Activated naive CD8-positive, alpha-beta T cell treated with anti-CD3 and anti-CD28 coated beads, Interleukin-2, amount 10 ng/mL, durations not matched to agents 7 days and 5 days (primary cell): ENCODE measurements around the gene PLA2R1. TPM values are rescaled to one million over a fixed set of nuclear protein-coding genes. Genes with fewer than 3 reads are reported as not detected.
A peak's percentile ranks its signal among the peaks of the same experiment; 100 is the strongest.

Experiments used
- ATAC-seq: fragments of 150-1000 bp; cut with Tn5 transposase; one replicate; pipeline ENCODE4 v1.10.0; 2021; ENCODE audit warnings: low read depth, moderate library complexity
- POLR2A ChIA-PET: fragments of 350-600 bp; sonication (Branson Sonifier 250); formaldehyde crosslinking; loops from one replicate; lab custom pipeline; 2021; ENCODE audit warnings: antibody characterized with exemption; lab: Charles Lee
- DNase-seq: peaks from one replicate; pipeline ENCODE4 v3.0.0; 2021
- H3K27ac Mint-ChIP-seq: one replicate; pipeline ENCODE4 v1.8.0; 2022; ENCODE audit warnings: mild to moderate bottlenecking, mixed read lengths
- H3K27me3 Mint-ChIP-seq: one replicate; pipeline ENCODE4 v1.8.0; 2022; ENCODE audit warnings: mild to moderate bottlenecking, moderate library complexity, mixed read lengths
- H3K36me3 Mint-ChIP-seq: one replicate; pipeline ENCODE4 v1.8.0; 2021; ENCODE audit warnings: mild to moderate bottlenecking, mixed read lengths
- H3K4me1 Mint-ChIP-seq: one replicate; pipeline ENCODE4 v1.8.0; 2021; ENCODE audit warnings: mixed read lengths
- H3K4me3 Mint-ChIP-seq: one replicate; pipeline ENCODE4 v1.8.0; 2022; ENCODE audit warnings: mild to moderate bottlenecking, moderate library complexity, mixed read lengths
- H3K9me3 Mint-ChIP-seq: one replicate; pipeline ENCODE4 v1.8.0; 2021; ENCODE audit warnings: mixed read lengths
- total RNA-seq, 2 experiments: library from RNA; stranded (reverse); gene quantifications; one replicate each; pipeline ENCODE4 v1.2.3, GENCODE V29; 2021

Gene PLA2R1
- total RNA-seq, result not detected

DNA sequence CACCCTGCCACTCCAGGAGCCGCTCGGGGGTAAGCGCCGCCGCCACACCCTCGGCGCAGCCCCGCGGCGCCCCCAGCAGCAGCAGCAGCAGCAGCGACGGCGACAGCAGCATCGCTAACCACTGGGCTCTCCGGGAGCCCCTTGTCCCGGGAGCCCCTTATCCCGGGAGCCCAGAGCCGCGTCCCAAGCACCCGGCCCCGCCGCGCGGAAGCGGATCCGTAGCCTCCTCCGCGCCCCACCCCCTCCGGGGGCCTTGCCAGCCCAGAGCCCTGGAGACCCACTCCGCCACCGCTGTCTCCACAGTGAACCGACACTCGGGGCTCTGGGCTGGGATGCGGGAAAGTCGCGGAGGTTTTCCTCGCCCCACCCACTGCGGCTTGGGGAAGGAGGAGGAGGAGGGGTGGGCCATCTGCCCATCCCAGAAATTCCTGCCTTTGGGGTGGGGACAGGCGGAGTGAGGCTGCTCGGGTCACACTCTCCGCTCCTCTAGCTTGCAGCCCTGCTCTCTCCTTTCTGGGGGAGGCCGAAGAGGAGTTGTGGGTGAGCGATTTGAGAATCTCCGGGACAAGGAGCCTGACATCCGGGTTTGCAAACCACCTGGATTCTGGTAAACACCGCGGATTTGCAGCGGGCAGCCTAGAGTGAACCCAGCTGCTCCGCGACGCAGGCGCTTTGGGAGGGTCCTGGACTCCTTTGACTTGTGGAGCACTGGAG is at the start of gene PLA2R1:
Gene PLA2R1 (minus strand): TSS at position 324 of the 714 bp plus-strand sequence. CDS start 212 bp downstream, at position 112.
- Mint-ChIP-seq H3K27ac (no peak within 1 kb of the TSS), H3K4me3 (peak within 1 kb of the TSS; percentile 70), H3K4me1 (peaks cover 7% of the 10 kb centered on the region), H3K36me3 (no peaks in the 10 kb centered on the region), H3K27me3 (peaks cover 45% of the 10 kb centered on the region), H3K9me3 (peaks cover 3% of the 10 kb centered on the region)
- DNase-seq (peak; percentile 34), ATAC-seq (peak; percentile 33)
- POLR2A ChIA-PET, result no interaction called here

DNA sequence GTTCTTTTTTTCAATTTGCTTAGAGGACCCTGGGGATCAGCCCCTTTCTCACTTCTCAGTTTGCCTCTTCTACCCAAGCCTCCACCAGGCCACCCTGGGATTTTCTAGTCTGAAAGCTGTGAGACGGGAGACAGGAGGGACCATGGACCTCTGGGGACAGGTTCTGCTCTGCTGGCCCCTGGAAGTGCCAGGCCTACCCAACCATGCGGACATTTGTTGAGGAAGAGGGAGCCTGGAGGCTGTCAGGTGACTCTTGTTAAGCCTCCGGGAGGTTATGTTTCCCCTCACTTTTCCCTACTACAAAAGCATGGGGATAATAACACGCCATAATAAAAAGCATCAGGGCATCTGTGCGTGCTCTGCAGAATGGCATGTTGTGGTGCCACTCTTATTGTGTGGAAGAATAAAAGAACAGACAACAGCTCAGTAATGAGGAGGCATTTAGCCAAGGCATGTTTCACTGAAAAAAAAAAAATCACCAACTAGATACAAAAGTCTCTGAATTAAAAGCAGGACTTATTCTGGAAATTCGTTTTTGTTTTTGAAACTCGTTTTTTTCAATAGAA is 48.3 kb upstream of the PLA2R1 start:
- POLR2A ChIA-PET, result no interaction called here
- no peak overlapping the region for H3K27ac Mint-ChIP-seq
- H3K27me3 Mint-ChIP-seq, result peaks cover 10% of the 10 kb centered on the region
- ATAC-seq, result no peak
- no peaks in the 10 kb centered on the region for H3K36me3 Mint-ChIP-seq
- no peaks in the 10 kb centered on the region for H3K9me3 Mint-ChIP-seq
- no peak for DNase-seq
- H3K4me3 Mint-ChIP-seq, result no peak overlapping the region
- H3K4me1 Mint-ChIP-seq, result no peaks in the 10 kb centered on the region

DNA sequence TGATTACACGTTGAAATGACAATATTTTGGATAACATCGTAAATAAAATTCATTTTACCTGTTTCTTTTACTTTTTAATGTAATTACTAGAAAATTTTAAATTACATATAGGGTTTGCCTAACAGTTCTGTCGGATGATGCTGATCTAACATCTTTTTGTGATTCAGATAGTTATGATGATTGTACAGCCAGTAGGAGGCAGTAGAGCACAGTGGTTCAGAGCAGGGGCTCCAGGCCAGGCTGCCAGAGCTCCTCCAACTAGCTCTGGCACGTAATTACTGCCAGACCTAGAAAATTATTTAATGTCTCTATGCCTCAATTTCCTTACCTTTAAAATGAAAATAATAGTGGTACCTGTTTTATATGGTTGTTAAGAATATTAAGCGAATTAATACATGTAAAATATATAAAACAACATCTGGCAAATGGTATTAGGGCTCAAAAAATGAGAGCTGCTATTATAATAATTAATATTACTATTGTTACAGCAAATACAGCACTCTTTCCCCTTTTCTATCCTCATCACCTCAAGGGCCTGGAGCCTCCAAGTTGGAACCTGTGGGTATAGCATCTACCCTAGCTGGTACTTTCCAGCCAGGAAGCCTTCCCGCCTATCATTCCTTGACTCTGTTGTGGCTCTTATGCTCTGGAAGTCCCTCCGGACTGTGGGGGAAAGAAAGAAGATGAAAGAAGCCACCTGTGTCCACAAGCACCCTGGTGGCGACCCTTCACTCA is 47.7 kb upstream of the PLA2R1 start:
- Mint-ChIP-seq H3K4me3 (no peak overlapping the region), H3K27me3 (peaks cover 11% of the 10 kb centered on the region), H3K9me3 (no peaks in the 10 kb centered on the region), H3K4me1 (no peaks in the 10 kb centered on the region), H3K27ac (no peak overlapping the region), H3K36me3 (no peaks in the 10 kb centered on the region)
- ATAC-seq (peak; percentile 58), DNase-seq (peak; percentile 33)
- POLR2A ChIA-PET, result no interaction called here

DNA sequence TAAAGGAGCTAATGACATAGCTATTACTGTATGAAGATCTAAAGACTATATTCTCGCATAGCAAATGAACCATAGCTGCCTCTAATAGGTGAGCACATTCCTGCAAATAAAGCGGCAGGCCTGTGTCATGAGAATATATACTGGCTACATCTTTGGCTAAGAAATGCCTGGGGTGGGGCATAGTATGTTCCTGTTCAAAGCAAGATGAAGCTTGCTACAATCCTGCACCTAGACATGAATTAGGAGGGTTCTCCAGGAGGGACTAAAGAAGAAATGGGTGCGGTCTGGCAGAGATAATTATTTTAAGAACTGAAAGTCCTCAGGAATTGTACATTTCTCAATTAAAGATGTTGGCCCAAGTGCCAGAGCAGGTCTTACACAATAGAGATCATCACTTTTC is 46.8 kb upstream of the PLA2R1 start:
- POLR2A ChIA-PET, result no interaction called here
- DNase-seq (no peak), ATAC-seq (no peak)
- Mint-ChIP-seq H3K4me1 (no peaks in the 10 kb centered on the region), H3K36me3 (no peaks in the 10 kb centered on the region), H3K27me3 (peaks cover 17% of the 10 kb centered on the region), H3K9me3 (no peaks in the 10 kb centered on the region), H3K27ac (no peak overlapping the region), H3K4me3 (no peak overlapping the region)

DNA sequence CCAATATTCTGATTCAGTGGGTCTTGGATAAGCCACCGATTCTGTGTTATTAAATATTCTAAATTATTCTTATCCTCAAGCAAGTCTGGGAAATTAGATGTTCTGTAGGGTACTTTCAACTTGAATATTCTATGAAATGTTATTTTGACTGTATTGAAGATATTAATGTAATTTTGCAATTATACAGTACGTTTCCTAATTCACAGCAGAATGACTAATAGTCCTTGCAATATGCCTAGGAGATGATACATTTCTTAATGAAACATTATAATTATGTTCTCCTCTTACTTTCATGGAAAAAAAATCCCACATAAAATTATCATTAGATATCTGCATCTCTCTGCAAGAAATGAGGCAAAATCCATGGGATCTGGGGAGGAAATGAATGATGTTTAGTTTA is 46.2 kb upstream of the PLA2R1 start:
- POLR2A ChIA-PET, result no interaction called here
- no peaks in the 10 kb centered on the region for H3K36me3 Mint-ChIP-seq
- H3K27ac Mint-ChIP-seq, result no peak overlapping the region
- no peaks in the 10 kb centered on the region for H3K4me1 Mint-ChIP-seq
- no peaks in the 10 kb centered on the region for H3K9me3 Mint-ChIP-seq
- no peak overlapping the region for H3K4me3 Mint-ChIP-seq
- H3K27me3 Mint-ChIP-seq, result peaks cover 18% of the 10 kb centered on the region
- ATAC-seq (no peak), DNase-seq (no peak)

DNA sequence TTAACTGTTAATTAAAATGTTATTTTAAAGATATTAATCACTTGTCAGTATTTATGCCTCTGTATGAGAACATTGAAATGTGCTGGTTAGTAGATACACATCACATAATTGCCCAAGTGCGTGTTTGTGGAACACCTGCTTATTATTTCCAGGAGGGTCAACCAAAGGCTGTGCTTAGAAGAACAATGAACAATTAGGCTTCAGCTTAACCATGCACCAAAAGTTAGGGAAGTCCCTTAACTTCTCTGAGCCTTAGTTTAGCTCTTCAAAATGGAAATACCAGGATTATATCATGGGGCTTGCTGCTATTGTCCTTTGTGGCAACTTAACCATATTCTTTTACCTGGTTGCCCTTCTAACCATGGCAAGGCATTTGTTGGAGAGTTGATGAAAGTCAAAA is 43.0 kb upstream of the PLA2R1 start:
- POLR2A ChIA-PET, result no interaction called here
- Mint-ChIP-seq H3K4me3 (no peak overlapping the region), H3K27ac (no peak overlapping the region), H3K9me3 (no peaks in the 10 kb centered on the region), H3K4me1 (no peaks in the 10 kb centered on the region), H3K27me3 (peaks cover 18% of the 10 kb centered on the region), H3K36me3 (no peaks in the 10 kb centered on the region)
- no peak for DNase-seq
- ATAC-seq, result no peak

DNA sequence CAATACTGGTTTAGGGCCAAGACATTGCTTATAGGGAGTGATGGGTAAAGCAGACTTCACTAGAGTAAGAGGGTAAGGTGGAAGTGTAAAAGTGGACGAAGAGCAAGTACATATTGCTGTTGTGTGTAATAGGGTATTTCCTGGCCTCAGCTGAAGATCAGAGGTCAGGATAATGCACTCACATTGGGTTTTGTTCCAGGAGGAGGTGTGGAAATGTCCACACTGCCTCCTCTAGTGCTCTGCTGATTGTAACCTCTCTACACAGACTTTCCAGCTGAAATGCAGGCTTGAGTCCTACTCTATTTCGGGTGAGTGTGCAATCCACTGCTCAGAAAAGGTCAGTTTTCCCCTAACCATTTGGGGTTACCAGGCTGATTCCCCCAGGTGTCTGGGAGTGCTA is 41.7 kb upstream of the PLA2R1 start:
- Mint-ChIP-seq H3K36me3 (no peaks in the 10 kb centered on the region), H3K4me1 (no peaks in the 10 kb centered on the region), H3K27me3 (peaks cover 18% of the 10 kb centered on the region), H3K9me3 (no peaks in the 10 kb centered on the region), H3K27ac (no peak overlapping the region), H3K4me3 (no peak overlapping the region)
- POLR2A ChIA-PET, result no interaction called here
- DNase-seq, result no peak
- no peak for ATAC-seq

DNA sequence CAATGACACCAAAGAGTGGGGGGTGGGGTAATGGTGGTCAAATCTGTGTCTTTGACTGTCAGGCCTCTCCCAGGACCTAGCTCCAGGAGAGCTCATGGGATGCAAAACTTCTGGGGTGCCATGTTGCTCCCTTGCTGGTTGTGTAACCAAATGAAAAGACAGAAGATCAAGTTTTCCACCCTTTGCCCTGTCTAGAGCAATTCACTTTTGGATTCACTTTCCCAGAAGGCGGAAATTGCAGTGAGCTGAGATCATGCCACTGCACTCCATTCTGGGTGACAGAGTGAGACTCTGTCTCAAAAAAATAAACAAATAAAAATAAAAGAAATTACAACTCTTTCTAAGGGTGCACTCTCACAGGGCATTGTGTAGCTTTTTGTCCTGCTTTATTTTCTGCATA is 34.9 kb upstream of the PLA2R1 start:
- no peak overlapping the region for H3K4me3 Mint-ChIP-seq
- no peak for ATAC-seq
- no peaks in the 10 kb centered on the region for H3K36me3 Mint-ChIP-seq
- peaks cover 15% of the 10 kb centered on the region for H3K9me3 Mint-ChIP-seq
- no peak for DNase-seq
- no peaks in the 10 kb centered on the region for H3K4me1 Mint-ChIP-seq
- POLR2A ChIA-PET, result no interaction called here
- peaks cover 8% of the 10 kb centered on the region for H3K27me3 Mint-ChIP-seq
- H3K27ac Mint-ChIP-seq, result no peak overlapping the region

DNA sequence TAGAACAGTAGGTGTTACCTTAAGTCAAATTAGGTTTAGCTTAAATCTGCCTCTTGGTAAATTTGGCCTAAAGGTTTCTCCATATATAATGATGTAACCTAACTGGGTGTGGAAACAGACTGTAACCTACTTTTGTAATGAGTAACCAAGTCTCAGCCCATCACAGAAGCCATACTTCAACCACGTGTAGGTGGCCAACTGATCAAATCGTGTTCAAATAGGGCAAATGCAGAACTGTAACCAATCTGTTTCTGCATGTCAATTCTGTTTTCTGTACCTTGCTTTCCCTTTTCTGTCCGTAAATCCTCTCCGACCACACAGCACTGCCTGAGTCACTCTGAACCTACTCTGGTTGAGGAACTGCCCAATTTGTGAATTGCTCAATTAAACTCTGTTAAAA is 34.0 kb upstream of the PLA2R1 start:
- H3K9me3 Mint-ChIP-seq, result peaks cover 16% of the 10 kb centered on the region
- H3K27ac Mint-ChIP-seq, result no peak overlapping the region
- no peaks in the 10 kb centered on the region for H3K36me3 Mint-ChIP-seq
- H3K4me1 Mint-ChIP-seq, result no peaks in the 10 kb centered on the region
- POLR2A ChIA-PET, result interaction anchor here (0.5 kb wide), 1 partner anchor 1001 kb away, joined by 4 read pairs; no protein-coding TSS in a partner anchor
- ATAC-seq, result no peak
- no peak for DNase-seq
- H3K4me3 Mint-ChIP-seq, result no peak overlapping the region
- H3K27me3 Mint-ChIP-seq, result peaks cover 8% of the 10 kb centered on the region

DNA sequence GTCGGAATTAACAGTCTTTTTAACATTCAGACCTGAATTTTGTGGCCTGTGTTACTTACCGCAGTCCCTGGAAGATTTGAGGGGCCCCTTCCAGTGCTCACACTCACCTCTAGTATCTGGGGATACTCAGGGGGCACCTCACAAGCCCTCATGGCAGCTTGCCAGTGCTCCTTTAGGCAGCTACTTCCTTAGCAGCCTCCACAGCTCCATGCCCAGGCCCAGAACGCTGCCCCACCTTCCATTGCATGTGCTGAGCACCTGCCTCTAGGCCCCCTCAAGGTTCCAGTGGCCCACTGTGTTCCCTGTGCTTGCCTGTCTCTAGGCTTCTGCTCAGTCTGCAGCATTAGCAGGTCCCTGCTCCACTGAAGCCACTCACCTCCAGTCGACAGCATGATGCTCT is 30.0 kb upstream of the PLA2R1 start:
- DNase-seq, result no peak
- Mint-ChIP-seq H3K36me3 (no peaks in the 10 kb centered on the region), H3K4me1 (no peaks in the 10 kb centered on the region), H3K9me3 (peaks cover 30% of the 10 kb centered on the region), H3K27me3 (peaks cover 6% of the 10 kb centered on the region), H3K27ac (no peak overlapping the region), H3K4me3 (no peak overlapping the region)
- ATAC-seq, result no peak
- POLR2A ChIA-PET, result no interaction called here

DNA sequence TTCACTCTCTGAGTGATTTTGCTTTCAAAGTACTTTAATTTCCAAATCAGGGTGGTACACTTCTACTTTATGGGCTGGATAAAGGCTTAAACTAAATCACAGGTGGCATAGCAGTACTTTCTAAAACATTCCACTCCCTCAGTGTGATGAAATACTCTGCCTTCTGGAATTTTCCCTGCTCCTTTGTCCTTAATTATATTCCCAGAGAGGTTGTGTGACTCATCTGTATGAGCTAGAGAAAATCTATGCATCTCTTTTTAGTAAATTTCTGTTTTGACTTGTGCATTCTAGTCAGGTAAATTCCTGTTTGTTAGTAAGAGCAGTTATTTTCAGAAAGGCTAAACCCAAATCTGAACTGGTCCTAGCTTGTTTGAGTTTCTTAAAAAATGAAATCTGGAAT is 29.0 kb upstream of the PLA2R1 start:
- Mint-ChIP-seq H3K27ac (no peak overlapping the region), H3K4me1 (no peaks in the 10 kb centered on the region), H3K36me3 (no peaks in the 10 kb centered on the region), H3K4me3 (no peak overlapping the region), H3K27me3 (peaks cover 6% of the 10 kb centered on the region), H3K9me3 (peaks cover 39% of the 10 kb centered on the region)
- ATAC-seq (no peak), DNase-seq (no peak)
- POLR2A ChIA-PET, result no interaction called here

DNA sequence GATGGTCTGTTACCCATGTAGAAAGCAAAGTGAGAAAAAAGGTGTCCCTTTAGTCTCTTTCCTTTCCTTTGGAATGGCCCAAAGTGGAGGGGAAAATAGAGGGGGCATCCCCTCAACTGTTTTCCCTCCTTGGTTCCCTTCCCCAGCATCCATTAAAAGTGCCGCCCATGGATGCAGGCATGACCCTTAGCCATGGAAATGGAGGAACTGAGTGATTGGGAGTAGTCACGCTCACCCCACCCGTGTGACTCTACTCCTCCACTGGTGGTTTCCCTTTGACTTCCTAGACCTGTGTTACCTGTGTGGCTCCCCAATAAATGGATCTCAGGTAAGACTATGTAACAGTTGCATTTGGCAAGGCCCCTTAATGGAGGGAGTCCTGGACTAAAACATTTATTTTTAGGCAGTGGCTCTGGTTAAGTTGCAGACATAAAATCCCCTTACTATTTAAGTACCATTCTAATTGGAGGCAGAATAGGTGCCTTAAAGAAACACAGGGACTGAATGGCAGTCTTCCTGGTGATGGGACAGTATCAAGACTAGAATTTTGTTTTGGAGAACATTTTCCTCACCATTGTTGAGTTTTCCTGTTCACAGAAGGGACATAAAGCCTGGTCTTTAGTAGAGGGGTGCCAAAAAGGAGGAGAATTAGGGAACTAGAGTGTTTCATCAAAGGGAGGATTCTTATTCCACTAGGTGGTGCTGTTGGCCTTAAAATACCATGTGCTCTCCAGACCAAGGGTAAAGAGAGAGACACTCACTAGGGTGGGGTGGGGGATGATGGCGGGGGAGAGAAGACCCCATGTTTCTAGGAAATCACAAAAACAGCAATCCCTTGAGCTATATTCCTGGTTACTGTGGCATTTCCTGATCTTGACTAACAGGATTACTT is 25.7 kb upstream of the PLA2R1 start:
- POLR2A ChIA-PET, result no interaction called here
- no peak for ATAC-seq
- Mint-ChIP-seq H3K27me3 (peaks cover 5% of the 10 kb centered on the region), H3K9me3 (peaks cover 29% of the 10 kb centered on the region), H3K36me3 (no peaks in the 10 kb centered on the region), H3K4me3 (no peak overlapping the region), H3K4me1 (no peaks in the 10 kb centered on the region), H3K27ac (no peak overlapping the region)
- DNase-seq, result no peak

DNA sequence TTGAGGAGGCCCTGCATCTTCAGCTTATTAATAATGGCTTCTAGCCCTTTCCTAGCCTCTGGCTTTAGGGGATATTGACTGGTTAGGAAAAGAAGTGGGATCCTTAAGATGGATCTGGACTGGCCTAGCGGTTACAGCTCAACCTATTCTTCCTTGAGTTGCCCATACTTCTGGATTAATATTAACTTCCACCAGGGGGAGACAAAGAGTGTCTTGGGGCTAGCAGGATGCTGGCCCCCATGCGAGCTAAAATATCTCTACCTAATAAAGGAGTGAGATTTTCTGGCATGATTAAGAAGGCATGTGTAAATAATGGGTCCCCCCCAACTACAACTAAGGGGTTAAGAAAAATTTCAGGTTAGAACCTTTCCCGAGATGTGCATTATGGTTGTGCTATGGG is 23.2 kb upstream of the PLA2R1 start:
- POLR2A ChIA-PET, result no interaction called here
- DNase-seq, result no peak
- Mint-ChIP-seq H3K4me3 (no peak overlapping the region), H3K36me3 (no peaks in the 10 kb centered on the region), H3K27ac (no peak overlapping the region), H3K4me1 (no peaks in the 10 kb centered on the region), H3K27me3 (peaks cover 1% of the 10 kb centered on the region), H3K9me3 (peaks cover 27% of the 10 kb centered on the region)
- ATAC-seq, result no peak
